Stimulated activated CD8-positive, alpha-beta memory T cell treated with anti-CD3 and anti-CD28 coated beads, Interleukin-15, amount 100 ng/mL, for 1 hour (primary cell): ENCODE data around the gene FANCG.

Source experiments
- DNase-seq: peaks from one replicate; pipeline ENCODE4 v3.0.0-alpha.2; 2020; ENCODE audit warnings: low read depth

Gene FANCG

DNA sequence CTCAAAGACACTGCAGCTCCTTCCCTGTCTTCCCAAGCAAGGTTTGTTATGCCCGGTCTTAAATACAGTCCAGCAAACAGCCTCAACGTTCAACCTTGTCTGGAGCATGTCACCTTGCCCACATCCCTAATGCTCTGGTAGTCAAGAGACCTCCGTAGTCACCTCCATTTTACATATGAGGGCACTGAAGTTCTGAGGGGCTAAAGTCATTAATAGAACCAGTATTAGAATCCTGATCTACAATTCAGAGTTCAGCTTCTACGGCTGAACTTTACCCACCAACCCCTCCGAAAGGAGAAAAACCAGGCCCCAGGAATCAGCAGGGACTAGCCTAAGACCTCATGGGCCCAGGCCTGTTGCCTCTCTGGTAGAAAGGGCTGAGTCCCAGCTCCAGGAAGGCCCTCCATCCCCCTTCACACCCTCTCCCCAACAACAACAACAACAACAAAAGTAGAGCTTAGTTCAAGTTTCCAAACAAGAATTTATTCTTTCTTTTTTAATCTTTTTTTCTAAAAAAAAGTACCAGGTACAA is 24.0 kb upstream of the FANCG start:
- DNase-seq, result no peak

DNA sequence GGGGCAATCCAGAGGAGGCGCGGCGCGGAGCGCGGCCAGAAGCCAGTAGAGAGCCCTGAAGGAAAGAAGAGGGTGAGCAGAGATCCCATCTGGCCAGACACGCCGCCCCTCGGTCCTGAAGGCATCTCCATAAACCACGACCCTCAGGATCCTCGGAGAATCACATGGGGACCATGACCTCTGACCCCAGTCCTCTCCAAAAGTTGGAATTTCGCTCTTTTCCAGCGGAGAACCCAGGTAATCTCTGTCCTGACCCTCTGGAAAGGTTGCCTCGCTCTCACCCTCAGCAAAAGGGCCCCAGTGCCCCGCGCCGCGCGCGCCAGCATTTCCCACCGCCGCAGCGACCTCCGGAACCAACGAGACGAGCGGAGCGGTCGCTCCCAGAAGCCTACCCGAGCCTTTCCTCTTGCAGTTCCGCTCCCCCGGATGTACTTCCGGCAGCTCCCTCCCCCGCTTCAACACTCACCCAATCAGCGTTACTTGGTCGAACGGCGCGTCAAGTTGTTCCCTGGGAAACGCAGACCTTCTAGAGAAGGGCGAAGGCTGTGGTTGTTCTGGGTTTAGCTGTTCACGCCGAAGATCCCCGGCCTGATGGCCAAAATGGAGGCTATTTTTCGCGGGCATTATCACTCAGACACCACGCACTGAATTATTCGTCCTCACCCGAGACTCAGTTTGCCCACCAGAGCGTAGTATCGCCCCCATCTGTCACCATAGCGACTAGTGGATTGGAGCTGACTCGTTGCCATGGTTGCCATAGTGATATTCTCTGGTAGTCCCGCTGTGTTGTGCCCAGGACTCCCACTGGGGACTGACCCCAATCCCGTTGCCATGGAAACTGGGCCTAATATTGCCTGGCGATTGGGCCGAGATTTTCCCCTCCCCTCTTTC is 23.3 kb upstream of the FANCG start, which contains the start of gene STOML2:
Gene STOML2 (minus strand): TSS at position 363 of the 891 bp plus-strand sequence. CDS start 37 bp downstream, at position 326.
- peak; percentile 86 for DNase-seq

DNA sequence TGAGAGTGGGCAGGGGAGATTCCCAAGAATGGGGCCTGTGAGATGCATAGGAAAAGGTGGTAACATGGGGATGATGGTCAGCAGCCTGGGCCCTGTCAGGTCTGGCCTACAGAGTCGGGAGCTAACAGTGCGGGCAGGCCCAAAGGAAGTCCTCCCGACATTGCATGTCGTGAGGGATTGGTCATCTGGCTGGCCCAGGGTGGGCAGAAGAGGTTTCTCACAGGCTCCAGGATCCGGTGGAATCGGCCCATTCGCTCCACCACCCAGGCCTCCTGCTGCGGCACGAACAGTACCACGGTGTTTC is 22.7 kb upstream of the FANCG start:
- DNase-seq, result no peak

DNA sequence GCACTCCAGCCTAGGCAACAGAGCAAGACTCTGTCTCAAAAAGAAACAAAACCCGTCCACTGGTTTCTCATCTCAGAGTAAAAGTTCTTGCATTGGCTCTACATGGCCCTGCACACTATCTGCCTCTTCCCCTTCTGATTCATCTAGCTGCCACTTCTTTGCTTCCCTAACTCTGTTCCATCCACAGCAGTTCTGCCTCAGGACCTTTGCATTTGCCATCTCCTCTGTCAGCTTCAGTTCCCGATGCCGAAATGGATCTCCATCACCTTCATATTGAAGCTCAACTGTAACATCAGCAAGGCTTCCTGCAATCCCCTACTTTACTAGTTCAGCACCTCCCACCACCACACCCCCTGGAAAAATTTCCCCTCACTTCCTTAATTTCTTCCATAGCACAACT is 17.8 kb upstream of the FANCG start:
- no peak for DNase-seq

DNA sequence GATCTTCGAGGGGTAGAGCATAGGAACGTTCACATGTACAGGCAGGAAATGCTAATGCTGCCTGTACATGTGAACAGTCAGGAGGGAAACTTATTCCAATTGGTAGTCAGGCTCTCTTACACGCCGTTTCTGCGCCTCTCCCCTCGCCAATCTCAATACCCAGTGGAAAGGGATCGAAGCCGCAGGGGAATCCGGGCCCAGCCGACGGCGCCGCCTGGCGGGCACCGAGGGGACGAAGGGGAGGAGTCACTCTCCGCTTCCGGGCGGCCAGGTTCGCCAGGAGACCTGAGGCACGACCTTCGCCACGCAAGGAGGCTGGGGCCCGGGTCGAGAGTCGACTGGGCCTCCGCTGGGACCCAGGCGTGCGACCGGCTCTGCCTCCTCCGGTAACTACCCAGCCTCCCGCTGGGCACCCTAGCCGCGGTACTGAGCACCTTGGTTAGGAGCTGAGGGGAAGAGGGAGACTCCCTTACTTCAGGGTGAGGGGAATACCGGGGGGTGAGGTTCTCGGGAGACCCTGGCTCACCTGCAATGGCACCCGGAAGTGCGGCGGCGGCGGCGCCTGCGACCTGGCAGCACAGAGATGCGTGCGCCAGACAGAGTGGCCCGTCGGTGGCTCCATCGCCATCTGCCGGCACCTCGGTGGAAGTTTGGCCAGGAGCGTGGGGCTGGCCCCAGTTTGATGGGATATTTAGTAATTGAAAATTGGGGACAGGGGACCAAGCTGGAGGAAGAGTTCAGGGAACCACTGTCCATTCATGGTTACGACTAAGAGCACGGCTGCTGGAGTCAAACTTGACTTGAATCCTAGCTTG is 16.5 kb upstream of the FANCG start, which contains the start of gene PIGO:
Gene PIGO (minus strand): TSS at position 557 of the 815 bp plus-strand sequence. CDS start 1,026 bp downstream, outside the sequence.
- DNase-seq, result peak; percentile 71

DNA sequence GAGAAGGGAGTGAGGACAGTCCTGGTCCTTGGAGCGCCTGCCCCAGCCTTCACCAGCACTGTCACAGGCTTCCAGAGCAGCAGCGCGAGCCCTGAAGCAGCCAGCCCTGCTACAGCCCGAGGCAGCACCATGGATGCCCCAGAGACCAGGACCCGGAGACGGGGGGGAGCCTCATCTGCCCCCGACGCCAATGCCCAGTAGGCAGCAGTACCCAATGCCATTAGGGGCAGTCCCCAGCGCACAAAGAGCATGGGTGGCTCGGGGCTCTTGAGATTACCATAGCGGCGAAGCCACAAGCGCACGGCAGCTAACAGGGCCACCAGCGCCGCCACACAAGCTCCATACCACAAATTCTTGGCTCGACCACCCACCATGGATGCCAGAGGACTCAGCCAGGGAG is 11.8 kb upstream of the FANCG start:
- no peak for DNase-seq

DNA sequence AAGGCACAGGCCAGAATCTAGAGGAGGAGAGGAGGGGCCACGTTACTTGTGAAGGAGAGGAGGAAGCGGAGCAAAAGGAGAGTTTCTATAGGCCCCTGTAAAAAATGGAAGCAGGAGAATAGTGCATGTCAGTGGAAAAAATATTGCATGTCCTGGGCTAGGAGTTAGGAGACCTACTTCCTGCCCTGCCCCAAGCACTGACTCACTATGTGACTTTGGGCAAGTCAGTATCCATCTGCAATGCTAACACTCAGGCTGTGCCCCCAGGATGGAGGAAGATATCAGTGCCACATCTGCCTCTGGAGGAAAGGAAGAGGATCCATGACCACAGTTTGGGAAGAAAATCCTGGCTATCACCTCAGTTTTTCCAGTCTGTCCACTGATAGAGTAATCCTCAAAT is 9.7 kb upstream of the FANCG start:
- DNase-seq, result no peak

DNA sequence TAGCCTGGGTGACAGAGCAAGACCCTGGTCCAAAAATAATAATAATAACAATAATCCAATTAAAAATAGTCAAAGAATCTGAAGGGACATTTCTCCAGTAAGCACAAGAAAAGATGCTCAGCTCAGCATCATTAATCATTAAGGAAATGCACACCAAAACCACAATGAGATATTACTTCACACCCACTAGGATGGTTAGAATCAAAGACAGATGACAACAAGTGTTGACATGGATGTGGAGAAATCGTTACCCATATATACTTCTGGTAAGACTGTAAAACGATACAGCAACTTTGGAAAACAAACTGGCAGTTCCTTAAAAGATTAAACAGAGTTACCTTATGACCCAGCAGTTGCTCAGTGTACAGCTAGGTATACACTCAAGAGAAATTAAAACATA is 5.3 kb upstream of the FANCG start:
- no peak for DNase-seq

DNA sequence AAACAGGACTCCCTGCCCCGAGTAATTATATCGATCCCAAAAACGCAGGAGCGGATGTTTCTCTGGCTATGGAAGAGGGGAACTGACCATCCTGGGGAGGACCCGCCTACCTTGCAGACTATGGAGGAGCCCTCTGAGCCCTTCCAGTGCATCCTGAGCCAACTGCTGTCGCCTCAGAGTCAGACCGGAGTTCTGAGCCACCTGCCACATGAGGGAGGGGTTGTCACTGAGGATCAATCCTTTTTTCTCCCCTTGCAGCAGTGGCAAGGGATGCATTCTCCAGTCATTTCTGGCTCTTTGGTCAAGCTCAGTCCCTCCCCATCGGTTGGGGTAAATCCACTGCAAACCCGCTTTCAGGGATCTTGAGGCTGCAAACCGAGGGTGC is 709 bp downstream of the FANCG start:
- no peak for DNase-seq

DNA sequence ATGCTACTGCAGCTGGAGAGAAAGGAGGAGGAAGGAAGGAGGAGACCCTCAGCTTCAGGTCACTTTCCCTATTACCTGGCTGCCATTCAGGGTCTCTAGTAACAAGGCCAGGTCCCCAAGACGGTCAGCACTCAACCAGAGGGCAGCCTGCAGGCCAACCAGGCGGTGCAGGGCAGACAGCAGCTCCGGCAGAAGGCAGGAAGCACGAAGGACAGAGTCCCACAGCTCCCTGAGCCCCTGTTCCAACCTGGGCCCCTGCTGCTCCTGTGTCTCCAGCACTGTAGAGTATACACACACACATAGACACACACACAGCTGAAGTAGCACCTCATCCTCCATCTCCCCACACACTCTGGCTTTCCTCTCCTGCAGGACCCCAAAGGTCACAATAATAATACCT is 1.7 kb downstream of the FANCG start:
- DNase-seq, result no peak

DNA sequence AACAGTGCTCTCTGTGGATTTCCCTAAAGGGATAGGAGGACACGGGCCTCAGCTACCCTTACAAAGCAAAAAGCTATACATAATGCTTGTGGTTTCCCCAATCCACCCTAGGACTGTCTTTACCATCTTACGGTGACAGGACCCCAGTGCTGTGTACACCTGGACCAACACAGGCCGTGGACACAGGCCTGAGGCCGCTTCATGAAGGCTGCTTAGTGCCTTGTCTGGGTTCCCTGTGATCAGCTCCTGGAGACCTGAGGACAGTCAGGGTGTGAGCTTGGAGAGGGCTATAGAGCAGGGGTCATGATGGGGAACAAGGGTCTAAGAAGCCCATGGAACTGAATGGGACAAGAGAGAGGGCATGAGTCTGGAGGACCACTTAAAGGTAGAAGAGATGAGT is 2.9 kb downstream of the FANCG start:
- no peak for DNase-seq

DNA sequence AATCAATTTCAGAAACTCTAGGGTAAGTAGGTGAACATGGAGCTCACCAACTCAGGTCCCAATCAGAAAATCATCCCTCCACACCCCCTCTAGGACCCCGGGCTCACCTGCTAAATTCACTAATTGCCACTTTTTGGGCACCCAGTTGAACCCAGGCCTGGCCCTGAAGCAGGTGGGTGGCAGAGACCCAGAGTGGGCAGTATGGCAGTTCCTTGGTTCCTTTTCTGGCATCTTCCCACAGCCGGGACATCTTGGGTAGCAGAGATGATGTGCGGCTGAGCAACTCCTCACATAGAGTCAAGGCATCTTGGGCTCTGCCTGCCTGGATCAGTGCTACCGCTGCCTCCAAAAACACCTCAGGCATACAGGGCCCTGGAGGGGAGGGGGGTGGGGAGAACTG is 4.4 kb downstream of the FANCG start:
- DNase-seq, result no peak

DNA sequence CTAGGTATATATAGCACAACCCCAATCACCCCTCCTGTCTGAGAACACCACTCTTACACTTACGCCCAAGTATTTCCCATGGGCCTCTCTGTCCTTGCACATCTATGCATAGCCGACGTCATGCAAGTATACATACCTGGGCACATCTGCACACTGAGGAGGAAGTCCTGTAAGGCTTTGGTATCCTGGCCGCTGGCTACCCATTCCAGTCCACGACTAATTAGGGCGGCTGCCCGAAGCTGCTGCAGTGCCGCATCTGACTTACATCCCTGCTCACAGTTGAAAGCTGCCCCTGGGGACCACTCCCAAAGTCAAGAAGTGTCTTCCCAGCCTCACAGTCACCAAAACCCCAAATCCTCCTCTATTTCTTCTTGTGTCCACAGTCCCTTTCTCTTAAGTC is 5.0 kb downstream of the FANCG start:
- DNase-seq, result no peak

DNA sequence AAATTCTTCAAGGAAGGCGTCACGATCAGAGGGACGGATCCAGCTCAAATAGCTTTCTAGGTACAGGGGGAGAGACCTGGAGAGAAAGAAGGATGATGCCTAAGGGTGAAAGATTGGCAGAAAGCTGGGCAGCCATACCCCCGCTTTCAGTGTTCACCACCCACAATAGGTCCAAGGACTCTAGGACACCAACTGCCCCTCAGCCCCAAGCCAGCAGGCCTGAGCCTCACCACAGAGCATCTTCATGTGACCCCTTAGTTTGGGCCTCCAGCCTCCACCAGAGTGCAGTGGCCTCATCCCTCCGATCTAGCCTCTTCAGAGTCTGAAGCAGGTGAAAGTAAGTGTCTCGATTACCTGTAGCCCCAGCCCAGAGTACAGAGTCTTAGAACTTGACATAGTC is 5.6 kb downstream of the FANCG start:
- no peak for DNase-seq

DNA sequence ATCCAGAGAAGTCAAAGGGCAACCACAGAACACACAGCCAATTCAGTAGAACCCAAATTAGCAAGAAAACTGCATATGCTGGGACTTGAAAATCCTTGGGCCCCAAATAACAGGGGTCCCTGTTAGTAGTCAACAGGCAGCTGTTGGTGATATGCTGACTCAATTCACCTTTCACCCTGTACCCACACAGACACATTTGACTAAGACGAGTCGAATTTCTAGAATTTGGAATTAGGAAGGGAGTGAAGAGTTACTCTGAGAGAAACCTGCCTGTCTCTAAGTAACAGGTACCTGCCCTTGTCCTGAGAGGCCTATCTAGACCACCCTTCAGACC is 6.5 kb downstream of the FANCG start:
- no peak for DNase-seq

DNA sequence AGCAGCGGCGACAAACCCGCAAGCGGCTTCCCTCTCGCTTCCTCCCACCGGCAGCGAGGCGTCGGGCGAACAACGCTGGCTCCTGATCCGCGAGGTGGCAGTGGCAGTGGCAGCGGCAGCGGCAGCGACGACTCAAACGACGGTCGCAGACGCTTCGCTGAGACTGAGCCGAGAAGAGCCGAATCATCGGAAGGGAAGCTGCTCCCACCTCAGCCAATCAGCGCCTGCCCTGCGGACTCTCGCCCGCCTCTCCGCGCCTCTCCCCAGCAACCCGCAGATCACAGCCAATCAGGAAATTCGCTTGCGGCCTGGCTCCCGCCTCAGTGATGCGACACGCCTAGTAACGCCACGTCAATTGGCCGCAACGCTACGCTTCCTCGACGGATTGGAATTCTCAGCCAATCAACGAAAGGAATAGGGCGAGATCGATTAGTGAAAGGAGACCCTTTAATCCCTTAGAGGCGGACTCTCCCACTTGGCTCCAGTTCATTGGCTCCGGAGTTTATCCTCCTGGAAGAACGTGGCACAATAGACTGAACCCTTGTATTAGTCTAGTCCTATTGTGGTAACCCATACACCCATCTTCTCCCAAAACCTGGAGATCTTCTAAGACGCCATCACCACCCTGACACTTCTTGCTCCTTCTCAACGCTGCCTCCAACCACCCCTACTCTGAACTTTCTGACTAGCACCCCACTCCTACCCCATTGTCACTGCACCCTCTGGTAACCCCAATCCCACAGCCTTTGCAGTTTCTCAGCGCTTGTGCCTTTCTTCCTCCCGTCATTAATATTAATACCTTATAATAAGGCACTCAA is 7.1 kb downstream of the FANCG start, which contains the start of gene VCP:
Gene VCP (minus strand): TSS at position 165 of the 818 bp plus-strand sequence. CDS start 272 bp downstream, outside the sequence.
- peak; percentile 90 for DNase-seq

DNA sequence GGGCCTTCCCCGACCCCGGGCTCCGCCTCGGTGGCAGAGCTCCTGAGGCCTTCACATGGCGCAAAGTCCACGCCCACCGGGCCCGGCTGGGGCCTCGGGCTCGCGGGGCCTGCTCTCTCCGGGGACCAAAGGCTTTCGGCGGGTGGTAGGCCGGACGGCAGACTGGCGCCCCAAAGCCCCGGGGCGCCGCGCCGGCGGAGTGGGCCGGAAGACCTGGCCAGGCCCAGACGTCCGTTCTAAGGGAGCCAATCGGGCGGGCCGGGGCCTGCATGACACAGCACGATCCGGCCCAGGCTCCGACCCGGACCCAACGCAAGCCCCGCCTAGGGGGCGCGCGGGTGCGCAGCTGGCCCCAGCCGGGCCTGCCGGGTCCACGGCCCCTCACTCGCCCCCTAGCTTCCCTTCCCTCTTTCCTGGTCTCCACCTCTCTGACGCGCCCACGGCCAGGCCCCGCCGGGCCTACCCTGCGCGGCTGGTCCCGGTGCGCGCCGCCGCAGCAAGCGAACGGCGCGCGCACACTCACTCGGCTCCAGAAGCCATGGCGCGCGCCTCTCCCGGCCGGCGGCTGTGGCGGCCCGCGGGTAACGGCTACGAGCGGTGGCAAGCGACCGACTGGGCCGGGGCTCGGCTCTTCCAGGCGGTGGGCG is 7.8 kb downstream of the FANCG start:
- DNase-seq, result peak; percentile 34

DNA sequence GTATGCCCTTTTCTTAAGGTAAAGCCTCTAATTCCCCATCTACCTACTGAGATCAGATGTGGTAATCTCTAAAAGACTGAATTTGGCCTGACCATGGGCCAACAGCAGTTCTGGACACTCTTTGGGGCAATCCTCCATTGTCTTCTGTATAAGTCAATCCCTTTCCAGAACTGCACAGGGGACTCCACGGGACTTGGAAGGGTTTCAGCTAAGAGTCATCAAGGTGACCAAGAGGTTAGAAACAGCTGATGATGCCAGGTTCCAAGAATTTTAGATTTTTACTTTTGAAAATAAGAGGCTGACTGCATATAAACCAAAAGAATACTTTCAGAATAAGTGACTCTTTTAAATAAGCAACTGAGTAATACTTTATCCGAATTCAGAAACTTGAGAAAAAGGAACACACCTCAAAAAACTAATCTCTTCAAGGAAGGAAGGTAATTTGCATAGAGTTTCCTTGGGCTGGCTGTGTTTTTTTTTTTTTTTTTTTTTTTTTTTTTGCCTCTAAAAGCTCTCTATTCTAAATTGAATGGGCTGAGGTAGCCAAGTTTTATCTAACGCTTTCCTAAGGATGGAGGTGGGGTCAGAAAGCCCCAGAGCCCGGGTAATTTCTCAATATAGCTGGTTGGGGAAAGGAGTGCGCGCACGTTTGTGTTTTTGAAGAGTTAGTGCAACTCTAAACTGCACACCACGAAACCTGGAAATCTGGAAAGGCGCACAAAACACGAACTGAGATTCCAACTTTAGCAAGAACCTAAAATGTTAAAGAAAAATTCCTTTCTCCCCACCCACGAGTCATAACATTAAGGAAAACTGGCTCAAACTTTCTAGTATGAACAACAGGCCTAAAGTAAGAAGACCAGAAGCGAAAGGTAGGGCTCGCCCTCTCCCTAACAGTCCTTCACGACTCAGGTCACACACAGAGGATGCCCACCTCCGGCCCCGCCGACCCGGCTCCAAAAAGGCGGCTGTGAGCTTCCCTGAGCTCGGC is 8.6 kb downstream of the FANCG start:
- no peak for DNase-seq

DNA sequence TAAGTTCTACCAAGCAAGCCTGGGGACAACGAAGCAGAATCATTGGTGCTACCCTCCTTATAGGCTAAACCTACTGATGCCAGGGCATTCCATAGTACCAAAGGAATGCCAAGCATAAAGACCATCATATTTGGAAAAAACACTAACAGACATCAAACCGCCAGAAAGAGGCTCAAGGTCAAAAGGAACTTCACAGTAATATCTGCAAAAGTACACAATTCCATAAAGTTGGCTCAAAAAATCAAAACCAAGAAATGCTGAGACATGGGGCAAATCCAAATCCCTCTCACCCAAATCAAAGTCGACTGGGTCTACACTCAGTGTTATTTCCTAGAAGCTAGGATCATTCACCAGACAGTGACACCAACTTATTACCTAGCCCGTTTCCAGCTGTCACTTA is 10.7 kb downstream of the FANCG start:
- no peak for DNase-seq

DNA sequence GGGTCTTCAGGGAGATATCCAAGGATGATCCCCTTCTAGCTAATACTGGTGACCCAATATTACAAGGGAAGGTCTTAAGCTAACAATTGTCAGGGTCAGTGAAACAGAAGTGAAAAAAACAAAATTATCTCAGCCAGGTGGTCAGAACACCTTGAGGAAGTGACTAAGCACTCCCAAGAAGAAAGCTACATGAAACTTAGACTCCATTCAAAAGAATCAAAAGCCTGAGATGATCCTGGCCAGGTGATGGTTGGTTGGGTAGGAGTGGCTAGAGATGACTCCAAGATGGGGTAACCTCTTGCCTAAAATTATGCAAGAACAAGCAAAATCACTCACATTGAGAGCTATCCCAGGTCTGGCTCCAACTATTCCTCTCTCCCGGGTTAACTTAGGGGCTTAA is 12.7 kb downstream of the FANCG start:
- no peak for DNase-seq
